HEK293 (cell line): ENCODE results near the gene INTS6.

Experiments used
- CTCF ChIA-PET: fragments of 350-600 bp; formaldehyde crosslinking; extraction: SDS; loops from one replicate; lab custom pipeline; 2021; ENCODE audit warnings: antibody characterized with exemption; lab: Yijun Ruan, JAX
- POLR2A ChIA-PET: fragments of 300-600 bp; formaldehyde crosslinking; extraction: SDS; loops from one replicate; lab custom pipeline; 2020; ENCODE audit warnings: antibody characterized with exemption, inconsistent platforms; lab: Yijun Ruan, JAX
- H3K27ac ChIP-seq: fragments of 200-500 bp; sonication (Bioruptor generic); 2 replicates; pipeline ENCODE4 v1.5.1; 2014; ENCODE audit warnings: low read depth, low read length, control low read depth, inconsistent platforms; ENCODE audit errors: extremely low read depth
- H3K36me3 ChIP-seq, 2 experiments: fragments of 200-500 bp in 1 of 2; sonication (Bioruptor generic) in 1 of 2; 1 replicate in 1 of 2; 2 replicates in 1 of 2; pipeline ENCODE4 v1.5.1; 2014 to 2017; ENCODE audit warnings: inconsistent platforms in 2 of 2, low read length in 2 of 2; ENCODE audit not compliant: control insufficient read depth in 2 of 2, insufficient read depth in 1 of 2
- H3K4me1 ChIP-seq: fragments of 200-500 bp; sonication (Bioruptor generic); 2 replicates; pipeline ENCODE4 v1.5.1; 2014; ENCODE audit warnings: mild to moderate bottlenecking, low read length, inconsistent platforms; ENCODE audit not compliant: control insufficient read depth, insufficient read depth
- H3K4me3 ChIP-seq: 2 replicates; pipeline ENCODE4 v1.5.1; 2011; ENCODE audit warnings: low read depth, mild to moderate bottlenecking, control low read depth, low read length, moderate library complexity
- H3K9me3 ChIP-seq: fragments of 200-500 bp; sonication (Bioruptor generic); 2 replicates; pipeline ENCODE4 v1.5.1; 2014; ENCODE audit warnings: low read depth, low read length, inconsistent platforms; ENCODE audit not compliant: control insufficient read depth, insufficient read depth
- ATF2 ChIP-seq: fragments of 450-650 bp; formaldehyde crosslinking; IDR thresholded peaks from 2 replicates; pipeline ENCODE4 v1.5.1; 2016; ENCODE audit warnings: missing biosample characterization, missing genetic modification characterization, low read depth
- PATZ1 ChIP-seq: fragments of 450-650 bp; formaldehyde crosslinking; IDR thresholded peaks from 2 replicates; pipeline ENCODE4 v1.5.1; 2016; ENCODE audit warnings: missing biosample characterization, missing genetic modification characterization
- ZBTB21 ChIP-seq: fragments of 450-650 bp; formaldehyde crosslinking; IDR thresholded peaks from 2 replicates; pipeline ENCODE4 v1.5.1; 2017; ENCODE audit warnings: missing biosample characterization, missing genetic modification characterization
- ZNF132 ChIP-seq: fragments of 450-650 bp; formaldehyde crosslinking; IDR thresholded peaks from 2 replicates; pipeline ENCODE4 v1.5.1; 2017; ENCODE audit warnings: missing biosample characterization, missing genetic modification characterization, borderline replicate concordance
- ZNF23 ChIP-seq: fragments of 450-650 bp; formaldehyde crosslinking; IDR thresholded peaks from 2 replicates; pipeline ENCODE4 v1.5.1; 2016; ENCODE audit warnings: missing biosample characterization, missing genetic modification characterization, borderline replicate concordance
- ZNF341 ChIP-seq: fragments of 450-650 bp; formaldehyde crosslinking; IDR thresholded peaks from 2 replicates; pipeline ENCODE4; 2016; ENCODE audit warnings: low read depth, missing biosample characterization, missing genetic modification characterization
- ZNF48 ChIP-seq: fragments of 450-650 bp; formaldehyde crosslinking; IDR thresholded peaks from 2 replicates; pipeline ENCODE4 v1.5.1; 2016; ENCODE audit warnings: missing biosample characterization, missing genetic modification characterization
- ZNF600 ChIP-seq: fragments of 450-650 bp; formaldehyde crosslinking; IDR thresholded peaks from 2 replicates; pipeline ENCODE4 v1.5.1; 2016; ENCODE audit warnings: missing biosample characterization, missing genetic modification characterization
- ZNF629 ChIP-seq: fragments of 450-650 bp; formaldehyde crosslinking; IDR thresholded peaks from 2 replicates; pipeline ENCODE4 v1.5.1; 2017; ENCODE audit warnings: missing biosample characterization, missing genetic modification characterization
- ZSCAN30 ChIP-seq: fragments of 450-650 bp; IDR thresholded peaks from 2 replicates; pipeline ENCODE4 v1.5.1; 2018; ENCODE audit warnings: missing biosample characterization, mild to moderate bottlenecking, missing genetic modification characterization, moderate library complexity
- TF ChIP-seq, protein P1 (sequence below): fragments of 450-650 bp; formaldehyde crosslinking; conservative IDR thresholded peaks from 2 replicates; pipeline ENCODE4 v1.5.1; 2016; ENCODE audit warnings: low read depth, missing biosample characterization, missing genetic modification characterization
- TF ChIP-seq, protein P2 (sequence below): fragments of 450-650 bp; formaldehyde crosslinking; IDR thresholded peaks from 2 replicates; pipeline ENCODE4 v1.5.1; 2016; ENCODE audit warnings: missing biosample characterization, missing genetic modification characterization
- TF ChIP-seq, protein P3 (sequence below): fragments of 450-650 bp; formaldehyde crosslinking; IDR thresholded peaks from 2 replicates; pipeline ENCODE4; 2016; ENCODE audit warnings: missing biosample characterization, missing genetic modification characterization
- TF ChIP-seq, protein P4 (sequence below): fragments of 450-650 bp; IDR thresholded peaks from 2 replicates; pipeline ENCODE4 v1.5.1; 2018; ENCODE audit warnings: missing biosample characterization, mild to moderate bottlenecking, missing genetic modification characterization
- TF ChIP-seq, protein P5 (sequence below): fragments of 450-650 bp; formaldehyde crosslinking; IDR thresholded peaks from 2 replicates; pipeline ENCODE4 v1.5.1; 2016; ENCODE audit warnings: missing biosample characterization, missing genetic modification characterization, borderline replicate concordance
- TF ChIP-seq, protein P6 (sequence below): fragments of 450-650 bp; formaldehyde crosslinking; IDR thresholded peaks from 2 replicates; pipeline ENCODE4 v1.5.1; 2016; ENCODE audit warnings: missing biosample characterization, missing genetic modification characterization

Gene INTS6

GRCh38 chr13:51326777-51327176 is 126.1 kb downstream of the INTS6 start:
- Histone ChIP-seq H3K27ac (no peak overlapping the region), H3K36me3 (no peaks in the 10 kb centered on the region), H3K4me1 (no peaks in the 10 kb centered on the region), H3K9me3 (no peaks in the 10 kb centered on the region), H3K4me3 (no peak overlapping the region)
- TF ChIP-seq ZNF600 (0 out of 2 replicates have a peak, but pooled peaks have one; percentile 15), ZNF629 (tag by site-specific recombination) (peak; percentile 86), ZBTB21 (tag by site-specific recombination) (peak; percentile 84), ATF2 (tag by site-specific recombination) (peak; percentile 61)
- TF ChIP-seq, protein P1, sequence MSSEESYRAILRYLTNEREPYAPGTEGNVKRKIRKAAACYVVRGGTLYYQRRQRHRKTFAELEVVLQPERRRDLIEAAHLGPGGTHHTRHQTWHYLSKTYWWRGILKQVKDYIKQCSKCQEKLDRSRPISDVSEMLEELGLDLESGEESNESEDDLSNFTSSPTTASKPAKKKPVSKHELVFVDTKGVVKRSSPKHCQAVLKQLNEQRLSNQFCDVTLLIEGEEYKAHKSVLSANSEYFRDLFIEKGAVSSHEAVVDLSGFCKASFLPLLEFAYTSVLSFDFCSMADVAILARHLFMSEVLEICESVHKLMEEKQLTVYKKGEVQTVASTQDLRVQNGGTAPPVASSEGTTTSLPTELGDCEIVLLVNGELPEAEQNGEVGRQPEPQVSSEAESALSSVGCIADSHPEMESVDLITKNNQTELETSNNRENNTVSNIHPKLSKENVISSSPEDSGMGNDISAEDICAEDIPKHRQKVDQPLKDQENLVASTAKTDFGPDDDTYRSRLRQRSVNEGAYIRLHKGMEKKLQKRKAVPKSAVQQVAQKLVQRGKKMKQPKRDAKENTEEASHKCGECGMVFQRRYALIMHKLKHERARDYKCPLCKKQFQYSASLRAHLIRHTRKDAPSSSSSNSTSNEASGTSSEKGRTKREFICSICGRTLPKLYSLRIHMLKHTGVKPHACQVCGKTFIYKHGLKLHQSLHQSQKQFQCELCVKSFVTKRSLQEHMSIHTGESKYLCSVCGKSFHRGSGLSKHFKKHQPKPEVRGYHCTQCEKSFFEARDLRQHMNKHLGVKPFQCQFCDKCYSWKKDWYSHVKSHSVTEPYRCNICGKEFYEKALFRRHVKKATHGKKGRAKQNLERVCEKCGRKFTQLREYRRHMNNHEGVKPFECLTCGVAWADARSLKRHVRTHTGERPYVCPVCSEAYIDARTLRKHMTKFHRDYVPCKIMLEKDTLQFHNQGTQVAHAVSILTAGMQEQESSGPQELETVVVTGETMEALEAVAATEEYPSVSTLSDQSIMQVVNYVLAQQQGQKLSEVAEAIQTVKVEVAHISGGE = no peak
- ChIA-PET POLR2A (no interaction called here), CTCF (no interaction called here)

- Histone ChIP-seq H3K36me3 (no peaks in the 10 kb centered on the region), H3K4me1 (no peaks in the 10 kb centered on the region), H3K4me3 (no peak overlapping the region), H3K9me3 (no peaks in the 10 kb centered on the region), H3K27ac (no peak overlapping the region)
- ChIA-PET POLR2A (no interaction called here), CTCF (no interaction called here)
- TF ChIP-seq ZNF341 (tag by site-specific recombination) (no peak), ZNF48 (no peak), ZNF23 (tag by site-specific recombination) (no peak), ZNF132 (tag by site-specific recombination) (no peak), ZSCAN30 (no peak), PATZ1 (tag by site-specific recombination) (no peak)
- TF ChIP-seq, protein P2, sequence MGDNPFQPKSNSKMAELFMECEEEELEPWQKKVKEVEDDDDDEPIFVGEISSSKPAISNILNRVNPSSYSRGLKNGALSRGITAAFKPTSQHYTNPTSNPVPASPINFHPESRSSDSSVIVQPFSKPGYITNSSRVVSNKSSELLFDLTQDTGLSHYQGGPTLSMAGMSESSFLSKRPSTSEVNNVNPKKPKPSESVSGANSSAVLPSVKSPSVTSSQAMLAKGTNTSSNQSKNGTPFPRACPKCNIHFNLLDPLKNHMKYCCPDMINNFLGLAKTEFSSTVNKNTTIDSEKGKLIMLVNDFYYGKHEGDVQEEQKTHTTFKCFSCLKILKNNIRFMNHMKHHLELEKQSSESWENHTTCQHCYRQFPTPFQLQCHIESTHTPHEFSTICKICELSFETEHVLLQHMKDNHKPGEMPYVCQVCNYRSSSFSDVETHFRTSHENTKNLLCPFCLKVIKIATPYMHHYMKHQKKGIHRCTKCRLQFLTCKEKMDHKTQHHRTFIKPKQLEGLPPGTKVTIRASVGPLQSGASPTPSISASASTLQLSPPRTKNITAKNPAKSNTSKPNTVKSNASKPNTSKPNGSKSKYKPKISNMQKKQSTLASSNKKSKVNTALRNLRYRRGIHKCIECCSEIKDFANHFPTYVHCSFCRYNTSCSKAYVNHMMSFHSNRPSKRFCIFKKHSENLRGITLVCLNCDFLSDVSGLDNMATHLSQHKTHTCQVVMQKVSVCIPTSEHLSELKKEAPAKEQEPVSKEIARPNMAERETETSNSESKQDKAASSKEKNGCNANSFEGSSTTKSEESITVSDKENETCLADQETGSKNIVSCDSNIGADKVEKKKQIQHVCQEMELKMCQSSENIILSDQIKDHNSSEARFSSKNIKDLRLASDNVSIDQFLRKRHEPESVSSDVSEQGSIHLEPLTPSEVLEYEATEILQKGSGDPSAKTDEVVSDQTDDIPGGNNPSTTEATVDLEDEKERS = no peak
- TF ChIP-seq, protein P3, sequence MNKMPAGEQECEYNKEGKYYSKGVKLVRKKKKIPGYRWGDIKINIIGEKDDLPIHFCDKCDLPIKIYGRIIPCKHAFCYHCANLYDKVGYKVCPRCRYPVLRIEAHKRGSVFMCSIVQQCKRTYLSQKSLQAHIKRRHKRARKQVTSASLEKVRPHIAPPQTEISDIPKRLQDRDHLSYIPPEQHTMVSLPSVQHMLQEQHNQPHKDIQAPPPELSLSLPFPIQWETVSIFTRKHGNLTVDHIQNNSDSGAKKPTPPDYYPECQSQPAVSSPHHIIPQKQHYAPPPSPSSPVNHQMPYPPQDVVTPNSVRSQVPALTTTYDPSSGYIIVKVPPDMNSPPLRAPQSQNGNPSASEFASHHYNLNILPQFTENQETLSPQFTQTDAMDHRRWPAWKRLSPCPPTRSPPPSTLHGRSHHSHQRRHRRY = no peak
- TF ChIP-seq, protein P4, sequence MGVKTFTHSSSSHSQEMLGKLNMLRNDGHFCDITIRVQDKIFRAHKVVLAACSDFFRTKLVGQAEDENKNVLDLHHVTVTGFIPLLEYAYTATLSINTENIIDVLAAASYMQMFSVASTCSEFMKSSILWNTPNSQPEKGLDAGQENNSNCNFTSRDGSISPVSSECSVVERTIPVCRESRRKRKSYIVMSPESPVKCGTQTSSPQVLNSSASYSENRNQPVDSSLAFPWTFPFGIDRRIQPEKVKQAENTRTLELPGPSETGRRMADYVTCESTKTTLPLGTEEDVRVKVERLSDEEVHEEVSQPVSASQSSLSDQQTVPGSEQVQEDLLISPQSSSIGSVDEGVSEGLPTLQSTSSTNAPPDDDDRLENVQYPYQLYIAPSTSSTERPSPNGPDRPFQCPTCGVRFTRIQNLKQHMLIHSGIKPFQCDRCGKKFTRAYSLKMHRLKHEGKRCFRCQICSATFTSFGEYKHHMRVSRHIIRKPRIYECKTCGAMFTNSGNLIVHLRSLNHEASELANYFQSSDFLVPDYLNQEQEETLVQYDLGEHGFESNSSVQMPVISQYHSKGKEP (tag by site-specific recombination) = no peak
- TF ChIP-seq, protein P5, sequence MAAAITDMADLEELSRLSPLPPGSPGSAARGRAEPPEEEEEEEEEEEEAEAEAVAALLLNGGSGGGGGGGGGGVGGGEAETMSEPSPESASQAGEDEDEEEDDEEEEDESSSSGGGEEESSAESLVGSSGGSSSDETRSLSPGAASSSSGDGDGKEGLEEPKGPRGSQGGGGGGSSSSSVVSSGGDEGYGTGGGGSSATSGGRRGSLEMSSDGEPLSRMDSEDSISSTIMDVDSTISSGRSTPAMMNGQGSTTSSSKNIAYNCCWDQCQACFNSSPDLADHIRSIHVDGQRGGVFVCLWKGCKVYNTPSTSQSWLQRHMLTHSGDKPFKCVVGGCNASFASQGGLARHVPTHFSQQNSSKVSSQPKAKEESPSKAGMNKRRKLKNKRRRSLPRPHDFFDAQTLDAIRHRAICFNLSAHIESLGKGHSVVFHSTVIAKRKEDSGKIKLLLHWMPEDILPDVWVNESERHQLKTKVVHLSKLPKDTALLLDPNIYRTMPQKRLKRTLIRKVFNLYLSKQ = no peak
- TF ChIP-seq, protein P6, sequence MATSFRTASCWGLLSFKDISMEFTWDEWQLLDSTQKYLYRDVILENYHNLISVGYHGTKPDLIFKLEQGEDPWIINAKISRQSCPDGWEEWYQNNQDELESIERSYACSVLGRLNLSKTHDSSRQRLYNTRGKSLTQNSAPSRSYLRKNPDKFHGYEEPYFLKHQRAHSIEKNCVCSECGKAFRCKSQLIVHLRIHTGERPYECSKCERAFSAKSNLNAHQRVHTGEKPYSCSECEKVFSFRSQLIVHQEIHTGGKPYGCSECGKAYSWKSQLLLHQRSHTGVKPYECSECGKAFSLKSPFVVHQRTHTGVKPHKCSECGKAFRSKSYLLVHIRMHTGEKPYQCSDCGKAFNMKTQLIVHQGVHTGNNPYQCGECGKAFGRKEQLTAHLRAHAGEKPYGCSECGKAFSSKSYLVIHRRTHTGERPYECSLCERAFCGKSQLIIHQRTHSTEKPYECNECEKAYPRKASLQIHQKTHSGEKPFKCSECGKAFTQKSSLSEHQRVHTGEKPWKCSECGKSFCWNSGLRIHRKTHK = no peak
Measured at GRCh38 chr13:51325837-51326236, 127.0 kb downstream of the INTS6 start.
